ENCODE data around the gene FOXP4.

The FOXP4 gene

GRCh38 chr6:41581381-41581991 lies 35.3 kb downstream of the FOXP4 start:
- H3K36me3 ChIP-seq (ENCODE audit: control insufficient read depth, insufficient read depth, low read length, severe bottlenecking) = peaks cover 4% of the 10 kb centered on the region

GRCh38 chr6:41582540-41582939 lies 36.4 kb downstream of the FOXP4 start:
- Histone ChIP-seq H3K9me3 (ENCODE audit: control insufficient read depth, low read length) (no peaks in the 10 kb centered on the region), H3K4me1 (ENCODE audit: control insufficient read depth, insufficient read depth, low read length) (peaks cover 16% of the 10 kb centered on the region), H3K4me3 (ENCODE audit: low read length) (no peak overlapping the region), H3K9ac (ENCODE audit: low read length) (no peak overlapping the region), H3K27me3 (replicated peaks; ENCODE audit: control insufficient read depth, insufficient read depth, low read length) (no peaks in the 10 kb centered on the region), H3K36me3 (ENCODE audit: control insufficient read depth, insufficient read depth, low read length, severe bottlenecking) (peaks cover 4% of the 10 kb centered on the region)
- no peak for DNase-seq (ENCODE audit: low read depth)

More at GRCh38 chr6:41581381-41581991, 35.3 kb downstream of the FOXP4 start:
- Histone ChIP-seq H3K4me3 (ENCODE audit: low read length) (no peak overlapping the region), H3K9me3 (ENCODE audit: control insufficient read depth, low read length) (no peaks in the 10 kb centered on the region), H3K9ac (ENCODE audit: low read length) (no peak overlapping the region), H3K27me3 (replicated peaks; ENCODE audit: control insufficient read depth, insufficient read depth, low read length) (no peaks in the 10 kb centered on the region), H3K4me1 (ENCODE audit: control insufficient read depth, insufficient read depth, low read length) (peaks cover 18% of the 10 kb centered on the region)
- peak; percentile 78 for DNase-seq (ENCODE audit: low read depth)

GRCh38 chr6:41583565-41583964 lies 37.4 kb downstream of the FOXP4 start:
- Histone ChIP-seq H3K9ac (ENCODE audit: low read length) (no peak overlapping the region), H3K4me3 (ENCODE audit: low read length) (no peak overlapping the region), H3K36me3 (ENCODE audit: control insufficient read depth, insufficient read depth, low read length, severe bottlenecking) (peaks cover 4% of the 10 kb centered on the region), H3K4me1 (ENCODE audit: control insufficient read depth, insufficient read depth, low read length) (peaks cover 10% of the 10 kb centered on the region), H3K9me3 (ENCODE audit: control insufficient read depth, low read length) (no peaks in the 10 kb centered on the region), H3K27me3 (replicated peaks; ENCODE audit: control insufficient read depth, insufficient read depth, low read length) (no peaks in the 10 kb centered on the region)
- DNase-seq (ENCODE audit: low read depth) = no peak

GRCh38 chr6:41584205-41584604 lies 38.0 kb downstream of the FOXP4 start:
- DNase-seq (ENCODE audit: low read depth) = no peak
- Histone ChIP-seq H3K4me1 (ENCODE audit: control insufficient read depth, insufficient read depth, low read length) (peaks cover 10% of the 10 kb centered on the region), H3K9ac (ENCODE audit: low read length) (no peak overlapping the region), H3K4me3 (ENCODE audit: low read length) (no peak overlapping the region), H3K27me3 (replicated peaks; ENCODE audit: control insufficient read depth, insufficient read depth, low read length) (no peaks in the 10 kb centered on the region), H3K9me3 (ENCODE audit: control insufficient read depth, low read length) (no peaks in the 10 kb centered on the region), H3K36me3 (ENCODE audit: control insufficient read depth, insufficient read depth, low read length, severe bottlenecking) (peaks cover 4% of the 10 kb centered on the region)

- Histone ChIP-seq H3K36me3 (ENCODE audit: control insufficient read depth, insufficient read depth, low read length, severe bottlenecking) (peaks cover 4% of the 10 kb centered on the region), H3K9me3 (ENCODE audit: control insufficient read depth, low read length) (no peaks in the 10 kb centered on the region), H3K4me1 (ENCODE audit: control insufficient read depth, insufficient read depth, low read length) (peaks cover 10% of the 10 kb centered on the region), H3K9ac (ENCODE audit: low read length) (no peak overlapping the region), H3K4me3 (ENCODE audit: low read length) (no peak overlapping the region), H3K27me3 (replicated peaks; ENCODE audit: control insufficient read depth, insufficient read depth, low read length) (no peaks in the 10 kb centered on the region)
- DNase-seq (ENCODE audit: low read depth) = no peak
These were observed 38.6 kb downstream of the FOXP4 start for GRCh38 chr6:41584668-41585205.

- Histone ChIP-seq H3K27me3 (replicated peaks; ENCODE audit: control insufficient read depth, insufficient read depth, low read length) (no peaks in the 10 kb centered on the region), H3K9me3 (ENCODE audit: control insufficient read depth, low read length) (no peaks in the 10 kb centered on the region), H3K4me3 (ENCODE audit: low read length) (no peak overlapping the region), H3K36me3 (ENCODE audit: control insufficient read depth, insufficient read depth, low read length, severe bottlenecking) (peaks cover 11% of the 10 kb centered on the region), H3K4me1 (ENCODE audit: control insufficient read depth, insufficient read depth, low read length) (peaks cover 10% of the 10 kb centered on the region), H3K9ac (ENCODE audit: low read length) (no peak overlapping the region)
- no peak for DNase-seq (ENCODE audit: low read depth)
These were observed 39.4 kb downstream of the FOXP4 start for GRCh38 chr6:41585605-41586004.

- no peaks in the 10 kb centered on the region for H3K9me3 ChIP-seq (ENCODE audit: control insufficient read depth, low read length)
- DNase-seq (ENCODE audit: low read depth) = no peak
- no peak overlapping the region for H3K9ac ChIP-seq (ENCODE audit: low read length)
- H3K36me3 ChIP-seq (ENCODE audit: control insufficient read depth, insufficient read depth, low read length, severe bottlenecking) = peaks cover 18% of the 10 kb centered on the region
- no peaks in the 10 kb centered on the region for H3K27me3 ChIP-seq (replicated peaks; ENCODE audit: control insufficient read depth, insufficient read depth, low read length)
- H3K4me1 ChIP-seq (ENCODE audit: control insufficient read depth, insufficient read depth, low read length) = peaks cover 5% of the 10 kb centered on the region
- H3K4me3 ChIP-seq (ENCODE audit: low read length) = no peak overlapping the region
These were observed 40.2 kb downstream of the FOXP4 start for GRCh38 chr6:41586252-41587007.

- no peaks in the 10 kb centered on the region for H3K27me3 ChIP-seq (replicated peaks; ENCODE audit: control insufficient read depth, insufficient read depth, low read length)
- H3K4me3 ChIP-seq (ENCODE audit: low read length) = no peak overlapping the region
- H3K4me1 ChIP-seq (ENCODE audit: control insufficient read depth, insufficient read depth, low read length) = no peaks in the 10 kb centered on the region
- H3K9me3 ChIP-seq (ENCODE audit: control insufficient read depth, low read length) = no peaks in the 10 kb centered on the region
- DNase-seq (ENCODE audit: low read depth) = no peak
- H3K9ac ChIP-seq (ENCODE audit: low read length) = no peak overlapping the region
- H3K36me3 ChIP-seq (ENCODE audit: control insufficient read depth, insufficient read depth, low read length, severe bottlenecking) = peaks cover 21% of the 10 kb centered on the region
These were observed 41.1 kb downstream of the FOXP4 start for GRCh38 chr6:41587131-41587879.

GRCh38 chr6:41588111-41588510 lies 41.9 kb downstream of the FOXP4 start:
- no peak overlapping the region for H3K9ac ChIP-seq (ENCODE audit: low read length)

GRCh38 chr6:41589223-41589622 lies 43.0 kb downstream of the FOXP4 start:
- no peaks in the 10 kb centered on the region for H3K27me3 ChIP-seq (replicated peaks; ENCODE audit: control insufficient read depth, insufficient read depth, low read length)
- H3K4me3 ChIP-seq (ENCODE audit: low read length) = no peak overlapping the region
- no peaks in the 10 kb centered on the region for H3K9me3 ChIP-seq (ENCODE audit: control insufficient read depth, low read length)
- no peak overlapping the region for H3K9ac ChIP-seq (ENCODE audit: low read length)
- H3K4me1 ChIP-seq (ENCODE audit: control insufficient read depth, insufficient read depth, low read length) = peaks cover 2% of the 10 kb centered on the region
- H3K36me3 ChIP-seq (ENCODE audit: control insufficient read depth, insufficient read depth, low read length, severe bottlenecking) = peaks cover 21% of the 10 kb centered on the region
- no peak for DNase-seq (ENCODE audit: low read depth)

More at GRCh38 chr6:41588111-41588510, 41.9 kb downstream of the FOXP4 start:
- no peak overlapping the region for H3K4me3 ChIP-seq (ENCODE audit: low read length)
- H3K9me3 ChIP-seq (ENCODE audit: control insufficient read depth, low read length) = no peaks in the 10 kb centered on the region
- DNase-seq (ENCODE audit: low read depth) = no peak
- H3K27me3 ChIP-seq (replicated peaks; ENCODE audit: control insufficient read depth, insufficient read depth, low read length) = no peaks in the 10 kb centered on the region
- no peaks in the 10 kb centered on the region for H3K4me1 ChIP-seq (ENCODE audit: control insufficient read depth, insufficient read depth, low read length)
- H3K36me3 ChIP-seq (ENCODE audit: control insufficient read depth, insufficient read depth, low read length, severe bottlenecking) = peaks cover 21% of the 10 kb centered on the region

Data from adipocyte (in vitro differentiated cells).